ENCODE results near the gene LARGE1. TPM values are rescaled to one million over a fixed set of nuclear protein-coding genes. Genes with fewer than 3 reads are reported as not detected.

LARGE1 gene
- total and polyA plus RNA-seq, 2 of the 8 experiments (the other 6 are each of a cell fraction or from before 2014, with no cell fraction given): 43.7 to 83.0 TPM

DNA sequence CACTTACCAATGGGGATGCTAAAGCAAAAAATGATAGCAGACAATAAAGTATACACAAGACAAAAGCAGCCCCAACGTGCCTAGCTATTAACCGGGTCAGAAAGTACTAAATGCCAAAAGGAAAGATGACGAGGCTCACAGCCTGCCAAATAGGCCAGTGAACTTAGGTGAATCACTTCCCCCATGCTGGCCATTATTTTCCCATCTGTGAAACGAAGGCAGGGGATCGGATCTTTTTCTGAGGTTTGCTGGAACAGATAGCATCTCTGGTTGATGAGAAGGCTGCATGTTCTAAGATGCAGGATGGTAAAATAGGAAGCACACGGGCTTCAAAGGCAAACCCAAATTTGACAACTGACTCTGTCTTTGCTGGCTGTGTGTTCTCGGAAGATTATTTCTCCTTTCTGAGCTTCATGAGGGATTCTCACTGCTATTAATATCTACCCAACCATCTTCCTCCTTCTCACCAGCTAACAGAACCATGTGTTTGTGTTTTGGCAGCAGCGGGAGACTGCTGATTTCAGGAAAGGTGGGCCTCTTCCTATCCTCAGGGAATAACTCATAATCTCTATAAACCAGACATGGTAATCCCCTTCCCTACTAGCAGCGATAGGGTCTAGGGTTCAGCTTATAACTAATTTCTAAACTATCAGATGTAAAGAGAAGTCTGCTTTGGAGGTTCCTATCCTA, 390.7 kb downstream of the LARGE1 start (continued):
- TF ChIP-seq, protein P1, sequence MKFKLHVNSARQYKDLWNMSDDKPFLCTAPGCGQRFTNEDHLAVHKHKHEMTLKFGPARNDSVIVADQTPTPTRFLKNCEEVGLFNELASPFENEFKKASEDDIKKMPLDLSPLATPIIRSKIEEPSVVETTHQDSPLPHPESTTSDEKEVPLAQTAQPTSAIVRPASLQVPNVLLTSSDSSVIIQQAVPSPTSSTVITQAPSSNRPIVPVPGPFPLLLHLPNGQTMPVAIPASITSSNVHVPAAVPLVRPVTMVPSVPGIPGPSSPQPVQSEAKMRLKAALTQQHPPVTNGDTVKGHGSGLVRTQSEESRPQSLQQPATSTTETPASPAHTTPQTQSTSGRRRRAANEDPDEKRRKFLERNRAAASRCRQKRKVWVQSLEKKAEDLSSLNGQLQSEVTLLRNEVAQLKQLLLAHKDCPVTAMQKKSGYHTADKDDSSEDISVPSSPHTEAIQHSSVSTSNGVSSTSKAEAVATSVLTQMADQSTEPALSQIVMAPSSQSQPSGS (IDR thresholded peaks at IDR 0.05; ENCODE audit: low read length): no peak
- TF ChIP-seq POU5F1 (IDR thresholded peaks at IDR 0.05; ENCODE audit: low read depth, low read length) (no peak), TAF1 (IDR thresholded peaks at IDR 0.05; ENCODE audit: low read depth, low read length) (no peak), TCF12 (IDR thresholded peaks at IDR 0.05; ENCODE audit: low read depth, low read length) (no peak)
